GM18508 (cell line): ENCODE measurements around the gene WARS2.
"Not testable (repeated sequence)": the region's sequence is repeated elsewhere in the genome, so short reads cannot be mapped to it uniquely, and the experiment has no call there.

Experiments used
- ATAC-seq: cut with Tn5 transposase; IDR thresholded peaks from one replicate; pipeline ENCODE4 v1.9.1; 2021; ENCODE audit warnings: moderate number of reproducible peaks; ENCODE audit not compliant: insufficient read depth, unreplicated experiment

Gene WARS2

GRCh38 chr1:119141020-119141424 is 569 bp upstream of the WARS2 start:
- ATAC-seq: no peak

- ATAC-seq: peak; percentile 10
Observed at GRCh38 chr1:119139857-119140176, 636 bp downstream of the WARS2 start.

- ATAC-seq: peak; percentile 31
Observed at GRCh38 chr1:119139403-119139802, 1.1 kb downstream of the WARS2 start.

- no peak for ATAC-seq
Observed at GRCh38 chr1:119136401-119136800, 4.1 kb downstream of the WARS2 start.

GRCh38 chr1:119133987-119134386 is 6.5 kb downstream of the WARS2 start:
- ATAC-seq: no peak

- no peak for ATAC-seq
Observed at GRCh38 chr1:119132179-119132578, 8.3 kb downstream of the WARS2 start.

GRCh38 chr1:119125874-119126273 is 14.6 kb downstream of the WARS2 start:
- ATAC-seq: no peak

GRCh38 chr1:119124764-119125163 is 15.7 kb downstream of the WARS2 start:
- no peak for ATAC-seq

- not testable (repeated sequence) for ATAC-seq
Observed at GRCh38 chr1:119121872-119122271, 18.6 kb downstream of the WARS2 start.

GRCh38 chr1:119116725-119117124 is 23.7 kb downstream of the WARS2 start:
- ATAC-seq: no peak

- ATAC-seq: no peak
Observed at GRCh38 chr1:119115736-119116135, 24.7 kb downstream of the WARS2 start.

GRCh38 chr1:119115311-119115710 is 25.1 kb downstream of the WARS2 start:
- ATAC-seq: no peak

GRCh38 chr1:119114786-119115185 is 25.7 kb downstream of the WARS2 start:
- ATAC-seq: no peak

GRCh38 chr1:119112791-119113190 is 27.7 kb downstream of the WARS2 start:
- ATAC-seq: no peak

GRCh38 chr1:119112244-119112643 is 28.2 kb downstream of the WARS2 start:
- no peak for ATAC-seq

GRCh38 chr1:119108988-119109387 is 31.5 kb downstream of the WARS2 start:
- ATAC-seq: no peak

- no peak for ATAC-seq
Observed at GRCh38 chr1:119103764-119104163, 36.7 kb downstream of the WARS2 start.

- ATAC-seq: no peak
Observed at GRCh38 chr1:119102051-119102450, 38.4 kb downstream of the WARS2 start.

GRCh38 chr1:119101563-119101962 is 38.9 kb downstream of the WARS2 start:
- ATAC-seq: no peak

GRCh38 chr1:119099775-119100174 is 40.7 kb downstream of the WARS2 start:
- no peak for ATAC-seq

- no peak for ATAC-seq
Observed at GRCh38 chr1:119097380-119097779, 43.1 kb downstream of the WARS2 start.

GRCh38 chr1:119093721-119094120 is 46.7 kb downstream of the WARS2 start:
- ATAC-seq: no peak

GRCh38 chr1:119091618-119092017 is 48.8 kb downstream of the WARS2 start:
- ATAC-seq: no peak
